HL-60/S4 (cell line): ENCODE data around the gene GALNT2.

Experiments used
- in situ Hi-C: fragments of 300-500 bp; cut with MboI; formaldehyde crosslinking; loops from 2 replicates; pipeline ENCODE4 v1.14.3; 2022; ENCODE audit warnings: low sequenced_read_pairs

The GALNT2 gene

DNA sequence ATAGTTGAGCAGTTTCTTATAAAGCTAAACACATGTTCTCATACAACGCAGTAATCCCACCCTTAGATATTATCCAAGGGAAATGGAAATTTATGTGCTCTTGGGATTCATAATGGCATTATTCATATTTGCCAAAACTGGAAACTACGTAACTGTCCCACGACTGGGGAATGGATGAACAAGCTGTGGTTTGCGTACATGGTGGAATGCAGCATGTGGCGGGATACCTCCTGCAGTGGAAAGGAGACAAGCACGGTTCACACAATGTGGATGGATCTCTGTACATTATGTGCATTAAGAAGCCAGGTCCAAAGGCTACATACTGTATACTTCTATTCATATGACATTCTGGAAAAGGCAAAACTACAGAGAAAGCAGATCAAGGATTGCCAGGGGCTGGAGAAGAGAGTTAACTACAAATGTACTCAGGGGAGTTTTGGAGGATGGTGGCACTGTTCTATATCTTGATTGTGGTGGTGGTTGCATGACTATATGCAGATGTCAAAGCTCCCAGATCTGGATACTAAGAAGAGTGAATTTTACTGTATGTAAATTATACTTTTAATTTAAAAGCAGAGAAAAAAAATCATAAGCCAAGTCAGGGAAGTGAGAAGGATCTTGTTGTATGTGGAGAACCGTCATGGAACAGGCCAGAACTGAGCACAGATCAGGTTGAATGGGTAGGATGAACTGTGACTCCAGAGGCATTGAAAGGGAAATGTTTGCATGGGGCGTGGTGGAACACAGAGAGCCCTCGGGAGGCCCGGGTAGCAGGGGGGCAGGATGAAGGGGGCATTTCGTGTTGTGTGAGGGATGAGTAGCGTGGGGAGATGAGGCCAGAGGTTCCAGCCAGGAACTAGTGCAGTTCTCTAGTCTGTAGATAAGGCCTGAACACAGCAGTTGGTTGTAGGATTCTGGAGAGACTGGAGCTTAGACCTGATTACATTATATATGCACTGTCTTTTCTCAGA lies 90.7 kb downstream of the GALNT2 start:
- in situ Hi-C loops = no loop called here

DNA sequence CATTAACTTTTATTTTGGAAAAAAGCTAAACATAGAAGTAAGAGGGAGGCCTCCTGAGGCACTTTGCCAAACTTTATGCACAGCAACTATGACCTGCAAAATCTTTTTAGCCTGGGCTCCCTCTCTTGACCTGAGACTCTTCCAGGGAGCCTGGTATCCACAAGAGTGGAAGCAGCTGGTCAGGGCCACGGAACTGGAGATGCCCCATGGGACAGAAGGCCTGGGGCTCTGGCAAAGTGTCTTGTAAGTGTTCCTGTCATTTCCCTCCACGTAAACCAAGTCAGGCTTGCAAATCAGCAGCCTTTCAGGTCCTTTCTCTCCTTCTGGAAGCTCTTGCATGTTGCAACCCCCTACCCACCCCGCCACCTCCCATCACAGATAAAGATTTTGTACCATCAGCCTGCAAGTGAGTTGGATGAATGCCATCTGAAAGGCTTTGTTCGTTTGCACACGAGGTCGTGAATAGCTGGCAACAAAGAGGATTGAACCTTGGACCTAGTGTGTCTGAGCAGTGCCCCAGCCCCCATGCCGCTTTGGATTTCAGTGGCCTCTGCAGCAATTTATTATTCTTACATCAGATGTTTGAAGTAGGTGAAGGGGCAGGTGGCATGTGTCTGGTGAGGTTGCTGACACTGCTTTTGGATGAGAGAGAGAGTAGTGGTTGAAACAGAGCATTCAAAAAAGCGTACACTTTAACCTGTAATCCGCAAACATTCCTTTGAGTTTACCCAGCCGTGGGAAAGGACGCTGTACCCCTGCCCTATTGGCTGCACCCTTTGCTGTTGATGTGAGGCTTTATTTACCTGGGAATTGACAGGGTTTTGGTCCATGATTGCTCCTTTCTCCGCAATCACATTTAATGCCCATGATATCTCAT lies 91.6 kb downstream of the GALNT2 start:
- in situ Hi-C loops = no loop called here

DNA sequence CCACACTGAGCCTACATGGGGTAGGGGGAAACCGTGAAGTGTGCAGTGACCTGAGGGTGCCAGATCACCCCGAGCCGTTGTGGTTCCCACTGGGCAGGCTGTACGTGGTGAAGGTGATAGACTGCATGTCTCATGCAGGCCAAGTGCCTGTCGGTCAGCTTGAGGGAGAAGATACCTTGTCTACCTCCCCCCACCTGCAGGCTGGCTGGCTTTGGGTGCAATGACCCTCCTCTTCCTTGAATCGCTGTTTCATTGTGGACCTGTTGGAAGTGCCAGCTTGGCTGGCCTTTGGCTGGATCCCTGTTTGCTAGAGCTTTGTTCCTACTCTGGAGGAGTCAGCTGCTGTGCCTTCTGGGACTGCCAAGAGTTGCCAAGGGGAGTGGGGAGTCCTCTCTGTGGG lies 92.5 kb downstream of the GALNT2 start:
- in situ Hi-C loops = no loop called here

DNA sequence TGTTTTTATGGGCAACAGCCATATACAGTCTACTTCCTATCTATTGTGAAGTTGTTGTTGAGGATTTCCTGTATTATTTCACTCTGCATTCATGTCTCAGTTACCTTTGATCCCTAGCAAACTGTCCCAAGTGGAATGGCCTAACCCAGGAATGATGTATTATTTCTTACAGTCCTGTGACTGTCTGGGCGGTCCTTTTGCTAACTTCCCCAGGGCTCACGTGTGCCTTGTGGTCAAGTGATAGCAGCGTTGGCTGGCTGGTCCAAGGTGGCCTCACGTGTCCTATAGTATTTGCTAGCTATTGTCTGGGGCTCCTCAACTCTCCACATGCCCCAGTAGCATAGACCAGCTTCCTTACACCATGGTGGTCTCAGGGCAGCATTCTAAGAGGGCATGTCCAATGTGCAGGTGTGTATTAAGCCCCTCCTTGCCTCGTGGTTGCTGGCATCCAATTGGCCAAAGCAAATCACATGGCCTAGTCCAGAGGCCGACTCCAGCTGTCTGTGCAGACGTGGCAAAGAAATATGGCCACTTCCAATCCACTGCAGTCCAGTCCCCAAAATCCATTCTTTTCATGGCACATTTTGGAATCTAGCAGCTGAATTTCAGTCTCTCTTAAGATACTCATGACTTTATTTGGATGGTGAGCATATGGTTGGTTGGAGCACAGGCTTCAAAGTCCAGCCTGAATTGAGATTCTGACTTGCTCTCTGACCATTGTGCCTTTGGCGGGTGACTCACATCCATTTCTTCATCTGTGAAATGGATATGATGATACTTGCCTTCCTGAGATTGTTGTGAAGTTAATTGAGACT lies 94.1 kb downstream of the GALNT2 start:
- in situ Hi-C loops = no loop called here

DNA sequence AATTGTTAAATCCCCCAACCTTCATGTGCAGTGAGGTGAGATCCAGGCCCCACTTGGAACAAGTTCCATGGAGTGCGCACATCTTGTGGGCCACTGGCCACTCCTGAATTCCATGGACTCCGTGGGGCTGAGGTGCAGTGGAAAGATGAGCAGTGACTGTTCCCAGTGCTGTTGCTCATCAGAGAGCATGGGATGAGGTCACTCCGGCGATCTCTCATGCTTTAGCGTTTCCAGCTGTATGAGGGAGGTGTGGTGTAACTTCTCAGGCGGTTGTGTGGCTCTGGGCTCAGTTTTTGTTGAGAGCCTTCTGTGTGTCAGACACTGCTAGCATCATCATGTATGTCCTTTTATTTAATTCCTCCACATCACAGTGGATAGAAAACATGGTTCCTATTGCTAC lies 96.2 kb downstream of the GALNT2 start:
- in situ Hi-C loops = no loop called here

DNA sequence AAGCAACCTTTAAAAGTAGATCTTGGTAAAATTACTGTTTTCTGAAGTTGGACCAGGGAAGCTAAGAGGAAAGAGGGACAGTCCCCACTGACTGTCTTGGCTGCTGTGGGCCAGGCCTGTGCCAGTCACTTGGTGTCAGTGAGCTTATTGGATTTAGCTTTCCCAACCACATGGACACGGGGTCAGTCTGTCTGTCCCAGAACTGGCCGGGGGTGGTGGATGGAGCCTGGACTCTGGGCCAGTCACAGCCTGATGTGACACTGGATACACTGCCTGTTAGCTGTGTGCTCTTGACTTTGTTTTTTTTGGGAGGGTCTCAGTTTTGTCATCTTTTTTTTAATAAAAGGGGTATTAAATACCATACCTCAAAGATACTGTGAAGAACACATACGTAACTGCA lies 96.7 kb downstream of the GALNT2 start:
- in situ Hi-C loops = no loop called here

DNA sequence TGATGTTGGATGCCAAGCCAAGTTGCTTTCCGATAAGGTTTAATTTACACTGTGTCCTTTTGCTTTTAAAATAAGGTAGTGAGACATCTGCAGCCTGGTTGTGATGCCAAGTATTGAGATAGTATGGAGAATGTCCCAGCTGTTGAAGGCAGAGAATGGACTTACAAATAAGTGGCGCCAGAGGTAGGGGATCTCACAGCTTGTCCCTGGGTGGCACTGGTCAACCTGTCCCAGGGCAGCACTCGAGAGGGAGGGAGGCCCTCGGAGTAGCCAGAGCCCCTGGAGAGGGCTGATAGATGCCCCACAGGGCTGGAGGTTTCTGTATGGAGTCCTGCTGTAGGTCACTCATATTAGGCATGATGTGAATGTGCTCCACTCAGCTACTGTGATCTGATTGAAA lies 98.5 kb downstream of the GALNT2 start:
- in situ Hi-C loops = no loop called here

DNA sequence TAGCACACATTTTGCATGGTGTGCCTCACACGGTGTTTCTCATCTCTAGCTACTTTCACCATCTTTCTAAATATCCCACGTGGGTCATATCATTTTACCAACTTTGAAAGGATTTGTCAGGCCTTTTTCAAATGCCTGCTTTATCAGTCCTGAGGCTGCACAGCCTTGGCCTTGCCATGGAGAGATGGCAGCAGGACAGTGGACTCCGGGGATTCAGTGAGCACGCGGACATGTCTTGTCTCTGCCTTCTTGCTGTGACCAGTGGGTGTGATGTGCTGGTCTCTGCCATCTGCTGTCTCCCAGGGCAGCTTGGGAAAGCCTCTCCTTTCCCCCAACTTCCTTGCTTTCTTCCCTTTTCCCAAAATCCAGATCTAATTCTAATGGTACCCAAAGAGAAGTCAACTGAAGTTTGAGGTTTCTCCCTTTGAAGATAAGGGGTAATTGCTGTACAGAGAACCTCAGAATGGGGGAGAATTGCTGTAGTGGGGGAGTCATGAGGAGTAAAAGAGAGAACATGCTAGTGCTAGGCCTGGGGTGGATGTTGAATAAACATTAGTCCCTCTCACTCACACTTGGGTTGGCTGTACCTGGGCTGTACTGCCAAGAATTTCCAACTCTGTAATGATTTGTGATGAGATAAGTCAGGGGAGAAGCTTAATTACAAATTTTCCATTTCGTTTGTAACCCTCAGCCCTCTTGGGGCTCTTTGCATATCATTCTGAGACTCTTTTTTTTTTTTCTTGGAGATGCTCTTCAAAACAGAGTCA lies 99.5 kb downstream of the GALNT2 start:
- in situ Hi-C loops = no loop called here

DNA sequence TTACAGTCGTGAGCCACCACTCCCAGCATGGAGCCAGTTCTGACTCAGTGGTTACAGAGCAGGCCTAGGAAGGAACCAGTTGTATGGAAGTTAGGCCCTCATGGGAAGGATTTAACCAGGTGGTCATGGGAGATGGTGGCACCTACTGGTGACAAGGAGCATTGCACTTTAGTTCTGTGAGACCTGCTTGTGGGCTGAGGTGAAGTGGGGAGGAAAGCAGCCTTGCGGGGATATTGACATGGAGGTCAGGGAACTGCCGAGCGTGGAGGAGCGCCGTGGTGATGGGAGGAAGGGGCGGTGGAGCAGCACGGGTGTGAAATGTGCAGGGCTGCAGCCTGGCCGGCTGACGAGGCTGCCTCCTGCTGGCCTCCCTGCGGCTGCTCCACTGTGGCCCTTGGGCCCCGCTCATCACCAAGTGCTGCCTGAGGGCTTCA lies 100.4 kb downstream of the GALNT2 start:
- in situ Hi-C loops = no loop called here

DNA sequence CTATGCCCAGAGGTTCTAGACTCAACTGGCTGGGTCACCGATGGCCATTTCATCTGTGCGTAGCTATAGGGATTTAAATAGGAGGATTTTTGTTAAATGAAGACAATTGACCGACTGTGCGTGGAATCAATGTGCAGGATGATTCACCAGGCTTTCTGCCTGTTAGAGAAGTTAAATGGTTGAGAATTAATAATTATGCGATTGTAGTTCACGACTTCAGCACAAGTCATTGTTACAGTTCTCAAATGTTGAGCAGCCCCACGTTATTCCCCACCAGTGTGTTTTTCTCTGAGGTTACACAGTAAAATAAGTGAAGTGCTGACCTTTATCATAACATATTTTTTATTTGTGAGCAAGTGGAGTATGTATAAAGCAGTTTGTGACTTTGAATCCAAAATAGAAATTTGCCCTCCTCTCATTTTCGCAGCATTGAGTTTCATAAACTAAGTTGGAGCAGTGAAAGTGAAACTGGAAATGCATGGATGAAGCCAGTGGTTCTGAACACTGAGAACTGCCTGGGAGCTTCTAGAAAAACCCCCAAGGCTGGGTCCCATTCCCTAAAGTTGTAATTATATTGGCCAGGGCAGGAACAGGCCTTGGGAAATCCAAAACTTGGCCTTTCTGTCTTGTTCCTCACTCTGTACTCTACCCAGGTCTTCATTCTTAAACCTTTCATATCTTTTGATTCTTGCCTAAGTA lies 102.6 kb downstream of the GALNT2 start:
- in situ Hi-C loops = no loop called here

DNA sequence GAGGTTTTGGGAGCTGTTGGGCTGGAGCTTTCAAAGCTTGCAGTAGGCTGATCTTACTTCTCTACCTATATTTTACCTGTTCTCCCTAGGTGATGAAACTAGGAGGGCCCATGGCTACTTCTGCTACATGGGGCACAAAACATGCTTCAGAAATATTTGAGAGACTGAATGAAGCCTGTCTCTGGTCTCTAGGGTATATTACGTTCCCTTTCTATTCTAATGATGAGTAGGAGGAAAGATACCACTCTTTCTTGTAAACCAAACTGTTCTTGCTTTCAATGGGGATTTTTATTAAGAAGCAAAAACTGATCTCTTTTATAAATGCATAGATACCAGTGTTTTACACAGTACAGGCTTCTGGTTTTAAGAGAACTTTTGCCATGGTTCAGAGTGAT lies 103.1 kb downstream of the GALNT2 start:
- in situ Hi-C loops = no loop called here

DNA sequence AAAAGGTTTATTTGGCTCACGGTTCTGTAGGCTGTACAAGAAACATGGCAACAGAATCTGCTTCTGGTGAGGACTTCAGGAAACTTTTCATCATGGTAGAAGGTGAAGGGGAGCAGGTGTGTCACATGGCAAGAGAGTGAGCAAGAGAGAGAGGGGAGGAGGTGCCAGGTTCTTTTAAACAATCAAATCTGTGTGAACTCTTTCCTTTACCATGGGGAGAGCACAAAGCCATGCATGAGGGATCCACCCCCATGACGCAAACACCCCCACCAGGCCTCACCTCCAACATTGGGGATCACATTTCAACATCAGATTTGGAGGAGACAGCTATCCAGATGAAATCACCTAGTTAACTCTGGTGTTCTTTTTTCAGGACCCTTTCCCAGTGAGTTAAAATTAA lies 103.6 kb downstream of the GALNT2 start:
- in situ Hi-C loops = no loop called here

DNA sequence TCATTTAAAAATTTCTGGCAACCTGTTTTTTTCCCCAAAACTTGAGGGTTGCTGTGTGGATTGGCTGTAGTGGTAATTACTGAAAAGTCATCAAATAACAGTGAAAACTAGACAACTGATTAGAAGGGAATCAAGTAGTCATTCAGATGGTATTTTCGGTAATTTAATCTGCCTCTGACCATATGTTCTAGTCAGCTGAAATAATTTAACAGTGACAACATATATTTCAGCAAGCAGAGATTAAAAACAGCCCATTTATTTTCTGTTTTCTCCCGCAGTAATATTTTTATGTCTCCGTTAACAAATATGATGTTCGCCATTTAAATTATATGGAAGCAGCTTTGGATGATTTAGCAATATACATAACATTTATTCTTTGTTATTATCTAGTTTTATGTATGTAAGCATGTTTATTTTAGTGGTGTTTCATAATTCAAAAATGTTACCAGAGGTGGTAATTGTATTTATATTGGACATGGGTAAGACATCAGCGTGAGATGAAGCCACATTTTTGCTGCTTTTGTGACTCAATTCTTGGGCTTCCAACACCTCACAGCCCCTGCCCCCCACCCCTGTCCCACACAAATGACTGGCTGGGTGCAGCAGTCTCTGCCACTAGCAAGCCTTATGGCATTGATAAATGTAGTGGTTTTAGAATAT lies 104.4 kb downstream of the GALNT2 start:
- in situ Hi-C loops = no loop called here

DNA sequence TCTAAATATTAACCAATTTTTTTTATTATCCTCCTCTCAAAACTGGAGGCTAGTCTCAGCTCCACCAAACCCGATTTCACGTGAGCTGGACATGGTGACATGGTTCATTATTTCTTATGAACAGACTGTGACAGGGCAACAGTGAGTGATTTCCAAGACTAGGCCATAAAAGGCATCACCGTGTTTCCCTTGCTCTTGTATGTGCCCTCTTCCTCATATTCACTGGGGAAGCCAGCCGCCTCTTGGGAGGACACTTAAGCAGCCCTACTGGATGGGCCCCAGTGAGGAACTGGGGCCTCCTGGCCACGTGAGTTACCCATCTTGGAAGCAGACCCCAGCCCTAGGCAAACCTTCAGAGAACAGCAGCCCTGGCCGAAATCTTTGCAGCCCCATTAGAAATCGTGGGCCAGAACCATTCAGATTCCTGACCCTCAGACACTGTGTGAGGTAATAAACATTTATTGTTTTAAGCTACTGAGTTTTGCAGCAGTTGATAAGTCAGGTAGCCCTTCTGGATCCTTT lies 105.0 kb downstream of the GALNT2 start:
- in situ Hi-C loops = no loop called here

DNA sequence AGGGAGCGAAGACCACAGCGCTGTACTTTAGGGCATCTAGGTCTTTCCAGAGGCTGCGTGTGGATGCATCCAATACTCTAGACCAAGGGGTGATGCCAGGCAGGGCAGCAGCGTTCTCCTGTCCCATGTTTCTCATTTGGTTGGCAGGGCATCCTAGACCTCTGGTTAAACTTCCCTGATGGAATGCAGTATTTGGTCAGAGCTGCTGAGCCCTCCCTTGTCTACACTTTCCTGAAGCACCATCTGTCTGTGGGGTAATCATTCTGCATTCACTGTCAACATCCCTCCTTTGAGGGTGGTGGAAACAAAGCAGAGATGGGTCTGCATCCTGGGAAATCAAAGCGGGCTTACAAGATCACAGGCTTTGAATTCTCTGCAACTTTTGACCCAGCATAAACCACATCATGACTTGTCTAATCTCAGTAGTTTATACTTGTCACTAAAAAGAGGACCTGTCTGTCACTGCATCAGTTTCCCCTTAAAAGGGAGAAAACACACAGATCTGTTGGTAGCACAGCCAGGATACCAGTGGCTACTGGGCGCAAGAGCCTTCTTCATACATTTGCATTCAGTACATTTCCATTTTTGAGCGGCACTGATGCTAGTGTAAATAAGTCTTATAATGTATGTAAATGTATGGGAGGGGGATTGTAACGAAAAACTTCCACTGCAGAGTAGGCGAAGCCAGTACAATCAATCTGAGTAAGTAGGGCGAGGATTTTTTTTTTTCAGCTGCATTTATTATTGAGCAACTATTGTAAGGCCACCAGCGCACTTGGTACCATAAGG lies 106.3 kb downstream of the GALNT2 start:
- in situ Hi-C loops = no loop called here

DNA sequence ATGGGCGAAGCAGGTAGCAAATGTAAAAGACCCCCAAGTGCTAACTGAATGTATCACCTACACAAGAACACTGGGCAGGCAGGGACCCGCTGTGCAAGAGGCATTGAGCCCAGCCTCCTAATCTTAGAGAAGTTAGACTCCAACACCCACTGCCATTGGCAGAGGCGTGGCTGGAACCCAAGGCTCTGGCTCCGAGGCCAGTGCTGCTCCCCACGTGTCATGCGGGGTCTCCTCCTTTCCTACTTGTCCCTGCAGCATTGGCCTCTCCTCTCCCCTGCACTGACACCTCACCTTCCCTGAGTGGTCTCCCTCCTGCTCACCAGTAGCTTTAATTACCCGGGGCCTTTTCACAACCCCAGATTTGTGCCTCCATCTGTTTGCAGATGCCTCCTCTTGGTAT lies 107.0 kb downstream of the GALNT2 start:
- in situ Hi-C loops = no loop called here

DNA sequence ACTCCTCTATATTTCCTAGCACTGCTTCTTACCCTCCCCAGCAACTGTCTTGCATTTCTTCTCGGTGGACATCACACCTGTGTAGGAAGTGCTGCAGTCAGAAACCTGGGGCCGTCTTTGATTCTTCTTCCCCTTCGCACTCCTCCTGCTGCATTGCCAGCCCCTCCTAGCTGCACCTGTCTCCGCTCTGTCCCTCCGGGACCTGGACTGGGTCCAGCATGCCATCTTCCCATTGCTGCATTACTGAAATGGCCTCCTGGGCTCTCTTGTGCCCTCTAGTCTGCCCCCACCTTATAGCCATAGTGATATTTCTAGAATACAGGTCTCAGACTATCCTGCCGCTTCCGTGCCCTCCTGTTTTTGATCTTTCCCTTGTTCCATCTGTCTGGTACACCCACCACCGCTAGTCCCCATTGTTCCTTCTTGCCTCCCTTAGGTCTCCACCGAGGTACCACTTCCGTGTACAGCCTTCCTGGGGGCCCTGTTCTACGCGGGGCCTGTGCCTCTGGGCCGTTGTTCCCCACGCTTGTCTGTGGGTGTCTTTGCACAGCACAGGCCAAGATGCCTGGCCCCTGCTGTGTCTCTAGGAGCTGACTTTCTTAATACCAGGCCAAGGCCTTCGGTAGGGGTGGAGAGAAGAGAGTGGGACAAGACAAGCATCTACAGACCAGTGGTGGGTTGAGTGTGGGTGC lies 107.6 kb downstream of the GALNT2 start:
- in situ Hi-C loops = no loop called here
